Lower leg skin (tissue), 4 donors: ENCODE data around the gene SCTR. TPM values are rescaled to one million over a fixed set of nuclear protein-coding genes. Genes with fewer than 3 reads are reported as not detected.

Source experiments
- DNase-seq, 2 donors: peaks; one replicate each; pipeline ENCODE4 v3.0.0-alpha.2; 2019; ENCODE audit warnings: low spot score in 2 of 2
- H3K4me3 ChIP-seq: fragments of 200-600 bp; sonication (generic); 2 replicates; pipeline ENCODE4 v1.5.1; 2017; ENCODE audit warnings: mild to moderate bottlenecking, low read depth; ENCODE audit not compliant: poor library complexity, severe bottlenecking
- POLR2A ChIP-seq, 2 donors: fragments of 450-650 bp; IDR thresholded peaks; one replicate each; pipeline ENCODE4 v1.6.1; 2016 to 2017; ENCODE audit warnings: antibody characterized with exemption in 2 of 2, mild to moderate bottlenecking in 1 of 2, moderate library complexity in 1 of 2
- WGBS, 2 donors: methylation state at CpG; one replicate each; pipeline ENCODE4 v1.1.5; 2018; 5-methylcytosine and 5-hydroxymethylcytosine counted together
- intact Hi-C: fragments of 100-400 bp; cut with DNase I; formaldehyde crosslinking; loops from one replicate; pipeline ENCODE4 v1.15.0; 2023; ENCODE audit warnings: low total_unique reads
- total RNA-seq, 4 donors: library from RNA; depleted of rRNA; stranded (reverse); fragments of >200 nt; gene quantifications; one replicate each; pipeline ENCODE4 v1.1.0, GENCODE V29; 2016
- TF ChIP-seq, protein P1 (sequence below), 3 donors: fragments of 450-650 bp; IDR thresholded peaks; one replicate each; pipeline ENCODE4 v1.5.1; 2016; ENCODE audit warnings: antibody characterized with exemption in 3 of 3, mild to moderate bottlenecking in 3 of 3, moderate library complexity in 2 of 3

The SCTR gene
- total RNA-seq, 4 donors from 2014 or later, result not detected

DNA sequence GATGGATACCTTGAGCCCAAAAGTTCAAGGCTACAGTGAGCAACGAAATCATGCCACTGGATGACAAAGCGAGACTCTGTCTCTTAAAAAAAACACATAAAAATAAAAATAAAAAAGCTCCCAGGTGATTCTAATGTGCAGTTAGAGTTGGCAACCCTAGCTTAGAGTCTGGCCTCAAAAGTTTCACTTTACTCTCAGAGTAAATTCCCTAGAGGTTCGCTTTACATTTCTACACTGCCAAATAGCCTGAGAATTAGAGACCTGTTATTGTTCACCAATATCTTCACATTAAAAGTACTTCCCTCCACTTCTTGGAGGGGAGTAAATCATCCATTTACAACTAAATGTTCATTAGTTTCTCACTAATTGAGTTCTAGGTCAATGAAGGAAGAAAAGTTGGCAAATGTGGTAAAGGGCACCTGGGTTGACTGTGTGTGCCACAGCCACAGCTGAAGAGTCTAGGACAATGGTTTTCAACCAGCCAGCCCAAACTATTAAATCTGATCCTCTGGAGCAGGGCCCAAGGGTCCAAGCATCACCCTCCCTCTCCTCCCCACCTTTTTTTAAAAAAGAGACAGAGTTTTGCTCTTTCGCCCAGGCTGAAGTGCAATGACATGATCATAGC lies 107.9 kb downstream of the SCTR start:
- intact Hi-C loops, result no loop called here
- TF ChIP-seq, protein P1, sequence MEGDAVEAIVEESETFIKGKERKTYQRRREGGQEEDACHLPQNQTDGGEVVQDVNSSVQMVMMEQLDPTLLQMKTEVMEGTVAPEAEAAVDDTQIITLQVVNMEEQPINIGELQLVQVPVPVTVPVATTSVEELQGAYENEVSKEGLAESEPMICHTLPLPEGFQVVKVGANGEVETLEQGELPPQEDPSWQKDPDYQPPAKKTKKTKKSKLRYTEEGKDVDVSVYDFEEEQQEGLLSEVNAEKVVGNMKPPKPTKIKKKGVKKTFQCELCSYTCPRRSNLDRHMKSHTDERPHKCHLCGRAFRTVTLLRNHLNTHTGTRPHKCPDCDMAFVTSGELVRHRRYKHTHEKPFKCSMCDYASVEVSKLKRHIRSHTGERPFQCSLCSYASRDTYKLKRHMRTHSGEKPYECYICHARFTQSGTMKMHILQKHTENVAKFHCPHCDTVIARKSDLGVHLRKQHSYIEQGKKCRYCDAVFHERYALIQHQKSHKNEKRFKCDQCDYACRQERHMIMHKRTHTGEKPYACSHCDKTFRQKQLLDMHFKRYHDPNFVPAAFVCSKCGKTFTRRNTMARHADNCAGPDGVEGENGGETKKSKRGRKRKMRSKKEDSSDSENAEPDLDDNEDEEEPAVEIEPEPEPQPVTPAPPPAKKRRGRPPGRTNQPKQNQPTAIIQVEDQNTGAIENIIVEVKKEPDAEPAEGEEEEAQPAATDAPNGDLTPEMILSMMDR (IDR thresholded peaks at IDR 0.05), result no peak
- no peak for TF ChIP-seq POLR2A (IDR thresholded peaks at IDR 0.05)
- no peak overlapping the region for H3K4me3 ChIP-seq
- 75 to 97% methylated on average over 4 of the region's 4 CpGs for WGBS, 2 donors
- DNase-seq, result no peak

DNA sequence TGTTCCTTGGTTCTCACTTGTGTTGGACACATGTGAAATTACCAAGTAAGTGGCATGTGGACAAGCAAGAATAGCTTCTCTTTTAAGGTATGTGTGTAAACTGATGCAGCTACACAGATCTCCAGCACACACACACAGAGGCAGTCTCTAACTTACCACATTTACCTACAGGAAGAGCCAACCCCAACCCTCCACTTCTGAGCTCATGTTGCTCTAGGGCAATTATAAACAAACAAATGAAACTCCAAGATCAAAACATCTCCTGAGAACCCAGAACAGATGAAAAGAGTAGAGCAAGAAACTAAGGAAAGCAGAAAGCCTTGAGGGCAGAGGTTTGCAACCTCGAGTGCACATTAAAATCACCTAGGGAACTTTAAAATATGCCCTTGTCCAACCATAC lies 108.7 kb downstream of the SCTR start:
- TF ChIP-seq, protein P1 (IDR thresholded peaks at IDR 0.05), result no peak
- no peak for TF ChIP-seq POLR2A (IDR thresholded peaks at IDR 0.05)
- H3K4me3 ChIP-seq, result no peak overlapping the region
- 52 to 76% methylated on average over 1 of the region's 1 CpG for WGBS, 2 donors
- no peak for DNase-seq
- intact Hi-C loops, result no loop called here

DNA sequence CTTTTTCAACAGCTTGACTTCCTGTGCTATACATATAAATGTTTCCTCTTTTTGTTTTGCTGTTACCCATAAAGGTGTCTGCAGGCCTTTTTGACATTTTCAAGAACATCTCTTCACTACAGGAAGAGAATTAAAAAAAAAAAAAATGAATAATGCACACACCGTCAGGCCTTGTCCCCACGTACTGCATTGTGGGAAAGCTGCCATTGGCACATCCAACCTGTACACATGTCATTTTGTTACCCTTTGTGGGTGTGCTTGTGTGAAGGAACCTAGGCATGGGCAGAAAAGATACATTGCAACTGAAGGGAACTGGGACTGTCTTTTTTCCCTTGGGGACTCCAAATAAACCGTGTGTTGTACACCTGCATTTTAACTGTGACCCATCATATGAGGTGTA lies 109.4 kb downstream of the SCTR start:
- DNase-seq, result peak in 1 of 2 donors; percentile 26
- WGBS, 2 donors, result 77 to 85% methylated on average over 3 of the region's 3 CpGs
- intact Hi-C loops, result no loop called here
- no peak for TF ChIP-seq POLR2A (IDR thresholded peaks at IDR 0.05)
- TF ChIP-seq, protein P1 (IDR thresholded peaks at IDR 0.05), result no peak
- H3K4me3 ChIP-seq, result no peak overlapping the region

DNA sequence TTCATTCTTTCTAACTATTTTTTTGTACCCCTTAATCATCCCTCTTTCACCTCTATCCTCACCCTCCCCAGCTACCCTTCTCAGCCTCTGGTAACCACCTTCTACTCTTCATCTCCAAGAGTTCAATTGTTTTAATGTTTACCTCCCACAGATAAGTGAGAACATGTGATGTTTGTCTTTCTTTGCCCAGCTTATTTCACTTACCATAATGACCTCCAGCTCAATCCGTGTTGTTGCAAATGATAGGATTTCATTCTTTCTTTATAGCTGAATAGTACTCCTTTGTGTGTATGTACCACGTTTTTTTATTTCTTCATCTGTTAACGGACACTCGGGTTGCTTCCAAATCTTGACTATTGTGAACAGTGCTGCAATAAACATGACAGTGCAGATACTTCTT lies 114.8 kb downstream of the SCTR start:
- WGBS, 2 donors, result 75 to 79% methylated on average over 4 of the region's 4 CpGs
- intact Hi-C loops, result no loop called here
- no peak overlapping the region for H3K4me3 ChIP-seq
- no peak for DNase-seq
- TF ChIP-seq POLR2A (IDR thresholded peaks at IDR 0.05), result no peak
- TF ChIP-seq, protein P1 (IDR thresholded peaks at IDR 0.05), result no peak

DNA sequence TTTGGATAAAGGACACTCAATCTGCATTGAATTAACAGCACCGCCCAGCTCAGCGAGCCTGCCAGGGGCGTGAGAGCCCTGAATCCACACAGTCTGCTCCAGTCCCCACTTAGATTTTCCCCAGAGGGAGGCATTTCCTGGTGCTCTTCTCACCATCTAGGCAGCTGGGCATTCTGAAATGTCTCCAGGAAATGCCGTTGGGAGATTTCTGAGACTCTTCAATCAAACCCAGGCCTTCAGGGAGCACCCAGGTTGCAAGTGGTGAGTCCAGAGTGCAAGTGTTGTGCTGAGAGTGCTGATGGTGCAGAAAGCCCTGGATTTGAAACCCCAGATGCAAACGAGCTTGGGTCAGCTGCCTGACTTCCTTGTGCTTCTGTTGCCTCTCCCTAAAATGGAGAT lies 116.1 kb downstream of the SCTR start:
- H3K4me3 ChIP-seq, result no peak overlapping the region
- peak; percentile 53 to 88 for DNase-seq
- intact Hi-C loops, result no loop called here
- 38 to 55% methylated on average over 5 of the region's 5 CpGs for WGBS, 2 donors
- TF ChIP-seq, protein P1 (IDR thresholded peaks at IDR 0.05), result no peak
- no peak for TF ChIP-seq POLR2A (IDR thresholded peaks at IDR 0.05)
